Prostate gland (tissue), 2 donors: ENCODE measurements around the gene TNS1. TPM values are rescaled to one million over a fixed set of nuclear protein-coding genes. Genes with fewer than 3 reads are reported as not detected.

ENCODE experiments used
- DNase-seq: peaks from one replicate; pipeline ENCODE4 v3.0.0-alpha.2; 2019; ENCODE audit warnings: low spot score
- H3K27ac ChIP-seq, 2 donors: fragments of 200-600 bp; sonication (generic); 2 replicates each; pipeline ENCODE4 v1.5.1; 2017 to 2019
- H3K27me3 ChIP-seq: fragments of 200-600 bp; sonication (generic); replicated peaks from 2 replicates; pipeline ENCODE4 v1.5.1; 2019; ENCODE audit not compliant: insufficient read depth
- H3K36me3 ChIP-seq, 2 donors: fragments of 200-600 bp; sonication (generic); 1 replicate in 1 of 2; 2 replicates in 1 of 2; pipeline versions ENCODE4 v1.5.1 to v1.8.1; 2017 to 2019
- H3K4me1 ChIP-seq: fragments of 200-600 bp; sonication (generic); replicated peaks from 2 replicates; pipeline ENCODE4 v1.5.1; 2019
- H3K4me3 ChIP-seq, 2 donors: fragments of 200-600 bp; sonication (generic); 2 replicates each; pipeline ENCODE4 v1.5.1; 2017 to 2019
- H3K9me3 ChIP-seq: fragments of 200-600 bp; sonication (generic); 2 replicates; pipeline ENCODE4 v1.5.1; 2017
- CTCF ChIP-seq, 4 experiments: fragments of 200-600 bp in 2 of 4; fragments of 450-650 bp in 2 of 4; sonication (generic) in 2 of 4; IDR thresholded peaks; 1 replicate in 3 of 4; 2 replicates in 1 of 4; pipeline ENCODE4 v1.5.1; 2016 to 2019; ENCODE audit warnings: antibody characterized with exemption in 4 of 4, mild to moderate bottlenecking in 2 of 4, moderate library complexity in 2 of 4
- POLR2A ChIP-seq: fragments of 450-650 bp; IDR thresholded peaks from one replicate; pipeline ENCODE4 v1.6.1; 2016; ENCODE audit warnings: antibody characterized with exemption, mild to moderate bottlenecking
- POLR2AphosphoS5 ChIP-seq: sonication (generic); formaldehyde crosslinking; IDR thresholded peaks from one replicate; pipeline ENCODE4 v1.6.1; 2017; ENCODE audit warnings: antibody characterized with exemption
- WGBS: methylation state at CpG from one replicate; pipeline ENCODE4 v1.1.5; 2018; 5-methylcytosine and 5-hydroxymethylcytosine counted together
- intact Hi-C: fragments of 100-400 bp; cut with DNase I; formaldehyde crosslinking; loops from one replicate; pipeline ENCODE4 v1.14.2; 2022
- total RNA-seq, 2 donors: library from RNA; depleted of rRNA; stranded (reverse); fragments of >200 nt; gene quantifications; one replicate each; pipeline ENCODE4 v1.1.0, GENCODE V29; 2016

The TNS1 gene
- total RNA-seq, 2 donors from 2014 or later = 238 to 659 TPM

GRCh38 chr2:217817466-217818292 lies 185.1 kb downstream of the TNS1 start:
- H3K9me3 ChIP-seq = no peaks in the 10 kb centered on the region
- DNase-seq = no peak
- H3K27ac ChIP-seq = peak overlapping the region in 1 of 2 donors; percentile 39
- no peaks in the 10 kb centered on the region for H3K4me1 ChIP-seq
- no peak for TF ChIP-seq CTCF (IDR thresholded peaks at IDR 0.05)
- no peak for TF ChIP-seq POLR2AphosphoS5
- TF ChIP-seq POLR2A = no peak
- H3K4me3 ChIP-seq = no peak overlapping the region
- H3K27me3 ChIP-seq = no peaks in the 10 kb centered on the region
- WGBS = 89% methylated on average over 26 of the region's 26 CpGs
- peaks cover 7 to 10% of the 10 kb centered on the region in 2 donors for H3K36me3 ChIP-seq
- intact Hi-C loops = no loop called here

- no peaks in the 10 kb centered on the region for H3K27me3 ChIP-seq
- intact Hi-C loops = no loop called here
- H3K36me3 ChIP-seq = peaks cover 8 to 17% of the 10 kb centered on the region in 2 donors
- TF ChIP-seq POLR2AphosphoS5 (no peak), POLR2A (no peak), CTCF (IDR thresholded peaks at IDR 0.05) (no peak)
- no peaks in the 10 kb centered on the region for H3K9me3 ChIP-seq
- 18% methylated on average over 11 of the region's 11 CpGs for WGBS
- no peak for DNase-seq
- H3K4me1 ChIP-seq = no peaks in the 10 kb centered on the region
- H3K27ac ChIP-seq = peak overlapping the region; percentile 47
- H3K4me3 ChIP-seq = no peak overlapping the region
Measured at GRCh38 chr2:217816396-217816869, 186.4 kb downstream of the TNS1 start.

GRCh38 chr2:217813828-217814227 lies 189.0 kb downstream of the TNS1 start:
- no peak for DNase-seq
- intact Hi-C loops = no loop called here
- WGBS = 81% methylated on average over 6 of the region's 6 CpGs
- Histone ChIP-seq H3K4me1 (no peaks in the 10 kb centered on the region), H3K27ac (no peak overlapping the region), H3K9me3 (no peaks in the 10 kb centered on the region), H3K36me3 (peaks cover 8 to 22% of the 10 kb centered on the region in 2 donors), H3K27me3 (no peaks in the 10 kb centered on the region), H3K4me3 (no peak overlapping the region)
- no peak for TF ChIP-seq POLR2A
- TF ChIP-seq POLR2AphosphoS5 = no peak
- TF ChIP-seq CTCF (IDR thresholded peaks at IDR 0.05) = no peak

- H3K27ac ChIP-seq = no peak overlapping the region
- no peak for TF ChIP-seq CTCF (IDR thresholded peaks at IDR 0.05)
- no peak for TF ChIP-seq POLR2AphosphoS5
- no peak for TF ChIP-seq POLR2A
- H3K4me1 ChIP-seq = no peaks in the 10 kb centered on the region
- intact Hi-C loops = no loop called here
- H3K4me3 ChIP-seq = no peak overlapping the region
- H3K9me3 ChIP-seq = no peaks in the 10 kb centered on the region
- DNase-seq = no peak
- H3K27me3 ChIP-seq = no peaks in the 10 kb centered on the region
- H3K36me3 ChIP-seq = peaks cover 18 to 22% of the 10 kb centered on the region in 2 donors
- 79% methylated on average over 6 of the region's 6 CpGs for WGBS
Measured at GRCh38 chr2:217812170-217812569, 190.6 kb downstream of the TNS1 start.

GRCh38 chr2:217810260-217810659 lies 192.5 kb downstream of the TNS1 start:
- 58% methylated on average over 7 of the region's 7 CpGs for WGBS
- no peak for DNase-seq
- peaks cover 18 to 20% of the 10 kb centered on the region in 2 donors for H3K36me3 ChIP-seq

More at GRCh38 chr2:217810260-217810659, 192.5 kb downstream of the TNS1 start:
- H3K9me3 ChIP-seq = no peaks in the 10 kb centered on the region
- H3K27ac ChIP-seq = no peak overlapping the region
- H3K4me3 ChIP-seq = no peak overlapping the region
- TF ChIP-seq CTCF (IDR thresholded peaks at IDR 0.05) (no peak), POLR2AphosphoS5 (no peak), POLR2A (no peak)
- no peaks in the 10 kb centered on the region for H3K4me1 ChIP-seq
- intact Hi-C loops = no loop called here
- no peaks in the 10 kb centered on the region for H3K27me3 ChIP-seq
